Stimulated activated naive CD4-positive, alpha-beta T cell (primary cell): Measurements from ENCODE around the gene LOXL1.

ENCODE experiments used
- DNase-seq, 6 experiments: peaks; one replicate each; lab custom pipeline; 2025; lab: John Stamatoyannopoulos, UW

LOXL1 gene

DNA sequence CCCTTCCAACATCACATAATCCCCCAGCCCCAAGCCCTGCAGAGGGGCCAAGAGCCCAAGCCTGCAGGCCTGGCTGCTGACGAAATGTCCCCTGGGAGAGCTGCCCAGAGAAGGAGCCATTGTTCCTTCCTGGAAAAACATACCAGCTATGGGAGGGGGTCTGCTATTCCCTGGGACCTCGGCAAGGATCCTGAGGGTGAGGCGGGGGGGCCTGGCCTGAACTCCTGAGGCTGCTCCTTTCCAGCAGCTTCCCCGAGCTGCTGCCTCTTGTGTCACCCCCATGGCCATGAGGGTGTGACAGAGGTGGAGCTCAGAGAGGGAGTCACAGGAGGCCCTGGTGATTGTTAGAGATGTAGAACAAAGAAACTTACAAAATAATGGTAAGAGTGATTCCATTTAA lies 12.9 kb downstream of the LOXL1 start:
- DNase-seq, result no peak

DNA sequence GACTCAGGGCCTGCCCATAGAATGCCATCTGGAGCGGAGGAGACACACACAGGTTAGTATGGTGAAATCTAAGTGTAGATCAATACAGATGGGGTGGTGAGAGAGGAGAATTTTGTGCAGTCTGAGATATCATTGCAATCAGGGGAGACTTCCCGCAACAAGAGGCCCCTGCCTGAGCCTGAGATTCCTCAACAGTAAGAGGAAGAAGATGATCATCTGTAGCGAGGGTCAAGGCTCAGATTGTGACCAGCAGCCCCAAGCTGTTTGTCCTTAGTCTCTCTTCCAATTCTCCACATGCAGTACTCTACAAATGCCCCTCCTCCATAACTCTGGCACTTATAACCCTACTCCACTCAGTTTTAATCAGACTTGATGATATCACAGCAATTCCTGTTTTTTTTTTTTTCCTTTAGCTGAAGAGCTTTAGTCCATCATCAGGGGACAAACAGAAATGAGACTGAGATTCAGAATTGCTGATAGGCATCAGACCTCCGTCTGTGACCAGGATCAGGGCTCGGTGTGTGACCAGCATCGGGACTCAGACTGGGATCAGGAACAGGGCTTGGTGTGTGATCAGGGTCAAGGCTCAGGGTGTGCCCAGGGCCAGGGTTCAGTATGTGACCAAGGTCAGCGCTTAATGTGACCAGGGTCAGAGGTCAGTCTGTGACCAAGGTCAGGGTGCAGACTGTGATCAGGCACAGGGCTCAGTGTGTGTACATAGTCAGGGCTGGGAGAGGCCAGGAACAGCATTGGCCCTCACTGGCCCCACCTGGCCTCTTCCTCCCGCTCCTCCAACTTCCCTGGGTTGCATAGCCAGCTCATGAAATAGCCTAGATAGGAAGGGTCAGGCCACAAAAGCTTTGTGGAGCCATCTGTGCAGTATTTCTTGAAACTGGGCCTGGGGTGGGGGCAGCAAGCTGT lies 14.1 kb downstream of the LOXL1 start:
- no peak for DNase-seq

- no peak for DNase-seq
Observed at GRCh38 chr15:73941044-73941443, 14.8 kb downstream of the LOXL1 start.

DNA sequence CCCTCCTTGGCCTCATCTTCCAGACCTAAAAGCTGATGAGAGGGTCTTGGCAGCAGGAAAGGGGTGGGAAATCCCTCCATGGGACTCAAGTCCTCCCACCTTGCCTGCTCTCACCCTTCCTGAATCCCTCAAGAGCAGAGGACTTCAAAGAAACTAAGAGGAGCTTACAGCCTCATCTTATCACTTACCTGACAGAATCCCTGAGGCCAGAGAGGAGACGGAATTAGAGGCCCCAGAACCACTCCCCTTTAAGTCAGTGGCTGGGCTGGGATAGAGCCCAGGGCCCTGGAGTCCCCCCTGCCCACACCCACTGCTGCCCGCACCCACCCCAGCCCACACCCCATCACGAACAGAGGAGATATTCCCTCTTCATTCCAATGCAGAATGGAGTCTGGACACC lies 15.2 kb downstream of the LOXL1 start:
- DNase-seq, result no peak

DNA sequence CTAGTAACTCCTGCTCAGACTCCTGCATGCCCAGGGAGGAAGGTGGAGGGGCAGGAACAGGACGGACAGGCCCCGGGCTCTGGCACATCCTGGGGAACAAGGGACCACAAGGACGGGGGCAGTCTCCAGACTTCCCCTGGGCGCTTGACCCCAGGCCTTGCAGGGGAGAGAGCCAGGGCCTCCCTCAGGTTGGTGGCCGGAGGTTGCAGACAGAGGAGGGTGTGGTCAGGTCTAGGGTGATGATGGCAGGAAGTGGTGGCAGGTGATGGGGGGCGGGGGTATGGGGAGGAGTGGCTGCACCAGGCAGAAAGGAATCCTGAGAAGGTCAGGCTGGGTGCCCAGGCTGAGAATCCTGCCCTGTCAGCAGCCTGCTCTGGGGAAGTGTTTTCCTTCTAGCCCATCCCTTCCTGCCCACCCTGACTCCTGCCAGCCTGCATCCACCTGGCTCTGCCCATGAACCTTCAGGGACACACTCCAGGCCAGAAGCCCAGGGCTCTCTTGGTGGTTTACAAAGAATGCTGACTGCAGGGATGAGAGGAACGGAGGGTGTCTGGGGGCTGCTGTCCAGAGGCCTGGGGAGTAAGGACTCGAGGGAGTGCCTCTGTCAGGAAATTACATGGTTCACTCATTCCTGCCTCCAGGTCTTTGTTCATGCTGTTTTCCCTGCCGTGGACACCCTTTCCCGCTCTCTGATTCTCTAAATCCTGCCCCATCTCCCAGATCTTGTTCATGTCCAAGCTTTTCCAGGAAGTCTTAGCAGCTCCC lies 15.8 kb downstream of the LOXL1 start:
- DNase-seq, result no peak

DNA sequence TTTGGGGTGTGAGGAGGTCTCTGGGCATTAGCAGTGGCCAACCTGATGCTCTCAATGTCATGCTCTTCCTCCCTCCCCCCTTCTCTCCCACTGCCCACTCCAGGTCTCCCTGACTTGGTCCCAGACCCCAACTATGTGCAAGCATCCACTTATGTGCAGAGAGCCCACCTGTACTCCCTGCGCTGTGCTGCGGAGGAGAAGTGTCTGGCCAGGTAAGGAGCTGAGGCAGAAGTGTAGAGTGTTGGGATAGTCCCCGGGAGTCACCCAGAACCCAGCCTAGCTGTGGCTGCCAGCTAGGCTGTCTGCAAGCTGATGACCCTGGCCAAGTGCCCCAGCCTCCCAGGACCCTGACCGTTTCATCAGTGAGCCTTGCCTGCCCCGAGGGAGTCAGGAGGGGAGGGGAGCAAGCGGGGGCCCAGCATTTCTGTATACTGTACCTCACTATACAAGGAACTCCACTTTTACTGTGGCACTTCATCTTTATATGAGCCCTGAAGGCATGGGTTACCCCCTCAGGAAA lies 16.5 kb downstream of the LOXL1 start:
- no peak for DNase-seq

GRCh38 chr15:73944161-73945129 lies 18.2 kb downstream of the LOXL1 start:
- DNase-seq, result no peak

DNA sequence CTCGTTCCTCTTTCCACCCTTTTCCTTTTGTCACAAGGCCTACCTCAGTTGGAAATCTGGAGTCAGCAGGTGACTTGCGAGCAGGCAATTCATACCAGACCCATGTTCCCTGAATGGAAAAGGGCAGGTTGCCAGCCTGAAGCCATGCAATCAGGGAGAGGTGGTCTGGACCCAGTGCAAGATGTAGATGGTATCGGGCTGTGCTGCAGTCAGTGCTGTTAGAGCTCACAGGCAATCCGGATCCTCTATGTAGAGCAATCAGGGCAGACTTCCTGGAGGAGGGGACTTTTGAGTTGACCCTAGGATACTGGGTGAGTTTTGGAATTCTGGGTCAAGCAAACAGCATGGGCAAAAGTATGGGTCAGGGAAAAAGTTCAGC lies 18.9 kb downstream of the LOXL1 start:
- no peak for DNase-seq

DNA sequence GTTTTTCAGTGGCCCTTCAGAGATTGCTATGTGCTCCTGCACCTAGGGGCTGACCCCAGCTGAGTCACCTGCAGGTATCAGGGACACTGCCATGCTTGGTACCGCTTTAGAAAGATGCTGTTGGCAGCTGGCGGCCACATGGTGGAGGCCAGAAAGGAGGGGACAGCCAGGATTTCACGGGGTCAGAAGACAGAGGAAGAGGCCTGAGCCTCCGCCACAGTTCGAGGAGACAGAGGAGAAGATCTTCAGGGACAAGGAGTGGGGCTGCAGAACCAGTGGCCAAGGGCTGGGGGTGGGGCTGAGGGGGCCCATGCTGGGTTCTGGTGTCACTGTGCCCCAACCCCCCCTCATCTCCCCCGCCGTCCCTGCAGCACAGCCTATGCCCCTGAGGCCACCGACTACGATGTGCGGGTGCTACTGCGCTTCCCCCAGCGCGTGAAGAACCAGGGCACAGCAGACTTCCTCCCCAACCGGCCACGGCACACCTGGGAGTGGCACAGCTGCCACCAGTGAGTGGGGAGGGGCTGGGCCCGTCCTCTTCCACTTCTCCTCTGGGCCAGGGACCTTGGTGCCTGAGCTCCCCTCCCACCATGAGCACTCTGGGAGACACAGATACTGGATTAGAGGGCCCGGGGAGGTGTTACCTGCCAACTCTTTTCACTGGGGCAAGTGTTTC lies 19.9 kb downstream of the LOXL1 start:
- DNase-seq, result no peak

DNA sequence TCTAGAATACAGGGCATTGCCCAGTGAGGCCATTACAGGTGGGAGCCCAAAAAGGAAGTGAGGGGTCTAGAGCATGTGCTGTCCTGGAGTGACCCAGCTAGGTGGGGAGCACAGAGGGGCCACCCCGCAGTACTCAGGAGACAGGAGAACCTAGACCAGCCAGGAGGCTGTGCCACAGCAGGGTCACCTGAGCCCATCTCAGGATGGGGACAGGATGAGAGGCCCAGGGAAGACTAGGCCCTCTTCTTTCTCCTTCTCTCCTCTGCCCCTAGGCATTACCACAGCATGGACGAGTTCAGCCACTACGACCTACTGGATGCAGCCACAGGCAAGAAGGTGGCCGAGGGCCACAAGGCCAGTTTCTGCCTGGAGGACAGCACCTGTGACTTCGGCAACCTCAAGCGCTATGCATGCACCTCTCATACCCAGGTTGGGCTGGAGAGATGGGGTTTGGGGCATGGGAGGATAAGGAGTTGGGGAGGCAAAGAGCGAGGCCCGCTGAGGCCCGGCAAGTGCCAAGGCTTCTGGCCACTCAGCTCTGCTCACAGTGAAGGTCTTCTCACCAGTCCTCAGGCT lies 20.6 kb downstream of the LOXL1 start:
- DNase-seq, result no peak

DNA sequence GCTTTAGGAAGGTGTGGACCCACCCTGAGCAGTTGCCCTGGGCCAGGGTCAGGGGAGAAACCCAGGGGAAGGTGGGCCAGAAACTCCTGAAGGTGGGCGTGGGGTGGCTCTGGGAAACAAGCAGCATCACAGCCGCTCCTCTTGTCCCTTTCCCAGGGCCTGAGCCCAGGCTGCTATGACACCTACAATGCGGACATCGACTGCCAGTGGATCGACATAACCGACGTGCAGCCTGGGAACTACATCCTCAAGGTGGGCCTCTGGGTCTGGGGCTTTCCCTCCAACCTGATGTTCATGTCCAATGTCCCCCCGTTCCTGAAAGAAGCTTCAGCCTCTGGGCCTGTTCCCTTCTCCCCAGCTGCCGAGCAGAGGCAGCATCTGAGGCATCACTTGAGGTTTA lies 21.4 kb downstream of the LOXL1 start:
- DNase-seq, result no peak

DNA sequence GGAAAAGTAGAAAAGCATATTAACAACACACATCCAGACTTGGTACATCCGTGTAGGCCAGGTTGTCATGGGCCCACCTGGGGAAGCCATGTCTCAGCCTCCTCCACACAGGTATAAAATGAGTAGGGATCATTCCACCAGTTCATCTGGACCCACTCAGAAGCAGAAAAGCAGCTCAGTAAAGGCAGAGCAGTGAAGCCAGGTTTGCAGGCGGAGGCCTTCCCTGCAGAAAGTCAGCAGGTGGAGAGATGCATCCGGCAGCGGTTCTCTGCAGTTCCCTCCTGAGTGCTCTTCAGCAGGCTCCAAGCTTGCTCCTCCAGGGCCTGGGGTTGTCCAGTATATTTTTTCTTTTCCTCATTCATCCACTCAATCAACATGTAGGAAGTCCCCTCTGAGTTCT lies 22.1 kb downstream of the LOXL1 start:
- no peak for DNase-seq

DNA sequence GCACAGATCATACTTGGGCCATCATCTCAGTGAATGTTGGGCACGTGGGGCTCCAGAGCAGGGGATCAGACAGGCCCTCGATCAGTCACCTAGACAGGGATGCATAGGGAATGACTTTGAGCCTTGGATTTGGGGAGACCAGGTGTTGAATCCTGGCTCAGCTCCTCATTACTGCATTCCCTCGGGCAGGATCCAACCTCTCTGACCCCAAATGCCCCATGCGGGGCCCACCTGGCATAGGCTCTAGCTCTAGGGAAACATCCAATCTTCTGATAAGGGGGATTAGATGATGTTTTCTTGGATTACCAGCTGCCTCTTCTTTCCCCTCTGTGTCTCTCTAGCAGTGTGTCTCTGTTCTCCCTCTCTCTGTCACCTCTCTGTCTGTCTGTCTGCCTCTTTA lies 22.7 kb downstream of the LOXL1 start:
- DNase-seq, result no peak

DNA sequence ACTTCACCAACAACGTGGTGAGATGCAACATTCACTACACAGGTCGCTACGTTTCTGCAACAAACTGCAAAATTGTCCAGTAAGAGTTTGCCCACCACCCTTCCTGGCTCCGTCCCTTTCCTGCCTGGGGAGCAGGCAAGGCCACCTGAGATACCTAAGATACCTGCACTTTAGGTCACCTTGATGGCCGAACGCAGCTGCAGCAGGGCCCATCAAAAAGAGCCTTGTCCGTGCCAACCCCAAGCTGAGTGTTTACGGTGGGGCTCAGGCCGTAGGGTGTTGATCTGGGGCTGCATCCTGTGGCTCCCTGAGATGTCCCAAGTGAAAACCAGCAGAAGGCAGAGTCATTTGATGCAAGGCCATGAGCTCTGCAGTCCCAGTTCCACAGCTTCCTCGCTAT lies 23.2 kb downstream of the LOXL1 start:
- DNase-seq, result no peak

DNA sequence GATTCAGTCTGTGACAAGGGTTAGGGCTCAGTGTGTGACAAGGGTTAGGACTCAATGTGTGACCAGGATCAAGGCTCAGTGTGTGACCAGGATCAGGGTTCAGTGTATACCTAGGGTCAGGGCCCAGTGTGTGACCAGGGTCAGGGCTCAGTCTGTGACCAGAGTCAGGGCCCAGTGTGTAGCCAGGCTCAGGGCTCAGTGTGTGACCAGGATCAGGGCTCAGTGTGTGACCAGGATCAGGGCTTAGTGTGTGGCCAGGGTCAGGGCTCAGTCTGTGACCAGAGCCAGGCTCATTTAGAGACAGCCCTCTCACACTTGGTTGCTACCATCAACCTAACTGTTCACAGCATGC lies 24.2 kb downstream of the LOXL1 start:
- no peak for DNase-seq

DNA sequence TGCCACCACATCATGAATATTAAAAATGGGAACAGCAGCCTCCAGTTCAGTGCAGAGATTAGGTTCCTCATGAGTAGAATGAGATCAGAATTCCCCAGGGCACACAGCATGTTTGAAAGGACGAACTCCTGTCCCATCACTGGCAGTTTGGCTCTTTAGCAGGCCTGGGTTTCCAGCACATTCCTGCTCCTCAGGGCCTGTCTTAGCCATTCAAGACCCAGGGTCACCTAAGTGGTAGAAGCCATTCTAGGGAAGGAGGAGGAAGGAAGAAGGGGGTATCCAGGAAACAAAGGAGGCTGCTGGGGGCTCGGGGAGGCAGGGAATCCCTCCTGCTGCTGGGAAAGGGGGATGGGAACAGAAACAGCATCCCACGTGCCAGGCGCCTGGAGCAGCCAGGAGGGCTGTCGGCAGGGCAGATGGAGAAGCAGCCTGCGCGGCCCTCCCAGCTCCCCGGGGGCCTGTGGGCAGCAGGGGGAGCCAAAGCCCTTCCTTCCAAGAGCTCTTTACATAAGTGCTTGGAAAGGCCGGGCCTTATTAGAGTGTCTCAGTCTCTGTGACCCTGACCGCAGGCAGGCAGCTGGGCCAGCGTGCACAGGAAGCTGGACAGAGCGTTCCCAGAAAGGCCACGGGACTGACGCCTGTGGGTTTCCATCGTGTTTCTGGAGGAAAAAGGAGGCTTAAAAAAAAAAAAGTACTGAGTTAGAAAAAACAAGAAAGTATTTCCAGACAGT lies 24.7 kb downstream of the LOXL1 start:
- DNase-seq, result peak; percentile 55 to 77 (median 66)

GRCh38 chr15:73951601-73952000 lies 25.3 kb downstream of the LOXL1 start:
- no peak for DNase-seq

GRCh38 chr15:73952171-73952912 lies 26.1 kb downstream of the LOXL1 start:
- DNase-seq, result no peak

- DNase-seq, result no peak
Observed at GRCh38 chr15:73952913-73953750, 26.9 kb downstream of the LOXL1 start.
